Measurements from ENCODE around the gene KIFC3. TPM values are rescaled to one million over a fixed set of nuclear protein-coding genes. Genes with fewer than 3 reads are reported as not detected.

The KIFC3 gene
- total and polyA plus RNA-seq, 2 of the 8 experiments (the other 6 are each of a cell fraction or from before 2014, with no cell fraction given): 2.1 to 7.1 TPM

GRCh38 chr16:57774705-57775285 lies 27.5 kb downstream of the KIFC3 start:
- Histone ChIP-seq H3K79me1 (ENCODE audit: low read depth, low read length) (no peaks in the 10 kb centered on the region), H3K14ac (ENCODE audit: insufficient read length) (no peak overlapping the region), H3K4ac (replicated peaks; ENCODE audit: insufficient read length, low read depth, low read length) (no peak overlapping the region), H2BK20ac (ENCODE audit: low read length) (no peak overlapping the region), H4K91ac (replicated peaks; ENCODE audit: insufficient read length, low read length) (peak overlapping the region; percentile 48), H2BK15ac (ENCODE audit: low read length) (peak overlapping the region; percentile 55; the same call in 1 of the 2 replicates), H3K79me2 (ENCODE audit: control insufficient read depth in 1 of 2, insufficient read depth in 2 of 2, low read length in 2 of 2) (no peaks in the 10 kb centered on the region), H3K36me3 (ENCODE audit: control insufficient read depth in 2 of 4, insufficient read depth in 4 of 4, low read length in 3 of 4) (no peaks in the 10 kb centered on the region), H3K18ac (ENCODE audit: extremely low read depth, low read length) (no peak overlapping the region), H4K8ac (ENCODE audit: extremely low read depth, insufficient read depth, low read length) (no peak overlapping the region; the same call in 1 of the 2 replicates), H3K4me1 (replicated peaks in 1 of 4; ENCODE audit: control insufficient read depth in 3 of 4, insufficient read depth in 4 of 4, low read length in 3 of 4) (peaks cover 6 to 19% (median 17%) of the 10 kb centered on the region in 4 experiments), H3K27me3 (replicated peaks in 1 of 4; ENCODE audit: control insufficient read depth in 3 of 4, extremely low read depth in 1 of 4, insufficient read depth in 3 of 4, low read length in 3 of 4) (peaks cover 0 to 4% (median 1%) of the 10 kb centered on the region in 4 experiments; a peak in 3 of 7 replicates), H2BK5ac (ENCODE audit: low read depth, low read length) (no peak overlapping the region), H3K23ac (ENCODE audit: insufficient read length) (no peak overlapping the region), H2AK5ac (ENCODE audit: low read depth, low read length) (0 out of 2 replicates have a peak overlapping the region, but pooled peaks have one; percentile 40), H2BK12ac (ENCODE audit: low read depth, low read length) (peak overlapping the region; percentile 27; the same call in 1 of the 2 replicates), H3K56ac (replicated peaks; ENCODE audit: insufficient read length, low read depth, low read length) (no peak overlapping the region), H3K9me3 (ENCODE audit: insufficient read depth in 2 of 2, low read depth in 1 of 2, low read length in 1 of 2) (no peaks in the 10 kb centered on the region), H2AFZ (ENCODE audit: low read length) (no peak overlapping the region), H3K23me2 (ENCODE audit: low read depth, low read length) (no peaks in the 10 kb centered on the region; the same call in 1 of the 2 replicates), H3K4me3 (ENCODE audit: extremely low read depth in 1 of 4, insufficient read depth in 2 of 4, low read depth in 3 of 4, low read length in 4 of 4) (peak overlapping the region in 1 of 4 experiments; percentile 16; a peak in 1 of 8 replicates), H2BK120ac (replicated peaks; ENCODE audit: low read depth, low read length) (no peak overlapping the region), H3K27ac (ENCODE audit: low read depth, low read length) (no peak overlapping the region), H3K9ac (replicated peaks in 1 of 4; ENCODE audit: extremely low read depth in 1 of 4, low read depth in 3 of 4, low read length in 3 of 4) (no peak overlapping the region), H3K4me2 (ENCODE audit: insufficient read depth in 1 of 2, low read depth in 2 of 2, low read length in 2 of 2) (peak overlapping the region; percentile 2 to 55; a peak in 3 of 4 replicates), H4K5ac (ENCODE audit: insufficient read length, low read depth, low read length) (no peak overlapping the region), H4K20me1 (replicated peaks in 1 of 2; ENCODE audit: control insufficient read depth in 1 of 2, insufficient read depth in 2 of 2, low read length in 2 of 2) (no peaks in the 10 kb centered on the region)
- FAIRE-seq (no peak), DNase-seq (ENCODE audit: low read depth in 1 of 2, low spot score in 2 of 2) (no peak)
- POLR2A ChIA-PET (ENCODE audit: partially characterized antibody): interaction anchor here (0.8 to 1.5 kb wide), 2 partner anchors 10 to 39 kb away, joined by 3 to 4 read pairs; partner anchors contain the start of gene KATNB1
- CTCF ChIA-PET (ENCODE audit: partially characterized antibody): interaction anchor here (0.6 to 22.4 kb wide), 23 partner anchors 8 to 713 kb away, joined by 3 to 279 read pairs (median 7); partner anchors contain the start of gene KIFC3
- 69% methylated on average over 12 of the region's 12 CpGs; no CpG with 5 or more reads in 1 of the 2 experiments for WGBS, 2 experiments (ENCODE audit: extremely low coverage in 1 of 2, insufficient coverage in 1 of 2, insufficient read length in 1 of 2, insufficient replicate concordance in 2 of 2, low coverage in 1 of 2, low lambda C conversion rate in 2 of 2, missing lambda C conversion rate in 1 of 2)
- TF ChIP-seq CBX8 (IDR thresholded peaks at IDR 0.05; ENCODE audit: borderline replicate concordance, low read depth, low read length) (no peak), SRF (IDR thresholded peaks at IDR 0.05; ENCODE audit: low read depth, low read length) (no peak), POLR2AphosphoS5 (IDR thresholded peaks at IDR 0.05; ENCODE audit: low read depth, low read length) (no peak), JUND (IDR thresholded peaks at IDR 0.05; ENCODE audit: low read length) (no peak), EZH2 (IDR thresholded peaks at IDR 0.05; ENCODE audit: low read depth, low read length, severe bottlenecking) (no peak)
